Activated CD4-positive, alpha-beta T cell treated with anti-CD3 and anti-CD28 coated beads, Interleukin-2, amount 50 U/mL, for 48 hours (primary cell): Measurements from ENCODE around the gene PC.

Source experiments
- DNase-seq, 2 experiments: peaks; one replicate each; pipeline ENCODE4 v3.0.0-alpha.2; 2020

PC gene

DNA sequence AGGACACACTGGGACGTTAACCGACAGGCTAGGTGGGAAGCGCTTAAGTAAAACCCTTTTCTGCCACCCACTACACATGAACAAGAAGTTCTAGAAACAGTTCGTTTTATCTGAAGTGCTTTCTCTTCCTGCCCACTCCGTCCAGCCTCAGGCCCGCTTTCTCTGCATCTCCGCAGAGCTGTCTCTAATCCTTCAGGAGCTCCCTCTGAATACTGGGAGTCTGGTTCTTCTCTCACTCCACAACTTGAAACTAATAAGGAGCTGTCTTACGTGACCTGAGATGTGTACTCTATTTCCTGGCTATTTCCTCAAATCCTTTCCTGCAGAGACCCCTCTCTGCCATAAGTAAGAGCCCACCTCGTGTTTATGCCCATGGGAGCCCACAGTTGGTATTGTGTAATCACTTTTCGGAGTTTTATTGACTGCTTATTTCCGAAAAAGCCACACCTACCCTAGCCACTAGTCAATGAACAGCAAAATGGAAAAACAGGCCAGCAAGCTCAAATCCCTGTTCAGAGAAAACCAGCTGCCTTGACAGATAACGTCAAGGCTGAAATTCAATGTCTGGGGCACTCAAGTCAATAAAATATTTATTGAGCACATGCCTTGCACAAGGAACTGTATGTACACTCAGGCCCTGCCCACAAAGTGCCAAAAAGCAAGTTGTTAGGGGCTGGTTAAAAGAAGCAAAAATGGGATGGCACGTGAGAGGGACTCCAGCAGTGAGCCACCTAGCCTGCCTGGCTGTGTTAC is 4.9 kb downstream of the PC start:
- DNase-seq, result no peak

DNA sequence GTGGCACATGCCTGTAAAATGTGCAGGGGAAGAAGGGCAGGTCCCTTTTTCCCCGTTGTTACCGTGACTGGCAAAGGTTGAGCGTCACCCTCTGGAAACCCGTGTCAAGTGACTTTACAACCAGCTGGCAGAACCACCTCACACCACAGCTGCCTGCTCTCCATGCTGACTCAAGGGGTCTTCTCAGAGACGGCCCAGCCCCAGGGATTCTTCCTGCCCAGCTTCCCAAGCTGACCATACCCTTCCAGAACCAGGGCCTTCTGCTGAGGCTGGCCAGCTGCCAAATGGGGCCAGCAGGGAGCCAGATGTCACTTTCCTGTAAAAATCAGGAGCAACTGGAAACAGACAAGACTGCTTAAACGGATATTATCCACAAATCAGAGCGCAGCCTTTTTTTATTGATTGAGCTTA is 6.3 kb downstream of the PC start:
- no peak for DNase-seq

DNA sequence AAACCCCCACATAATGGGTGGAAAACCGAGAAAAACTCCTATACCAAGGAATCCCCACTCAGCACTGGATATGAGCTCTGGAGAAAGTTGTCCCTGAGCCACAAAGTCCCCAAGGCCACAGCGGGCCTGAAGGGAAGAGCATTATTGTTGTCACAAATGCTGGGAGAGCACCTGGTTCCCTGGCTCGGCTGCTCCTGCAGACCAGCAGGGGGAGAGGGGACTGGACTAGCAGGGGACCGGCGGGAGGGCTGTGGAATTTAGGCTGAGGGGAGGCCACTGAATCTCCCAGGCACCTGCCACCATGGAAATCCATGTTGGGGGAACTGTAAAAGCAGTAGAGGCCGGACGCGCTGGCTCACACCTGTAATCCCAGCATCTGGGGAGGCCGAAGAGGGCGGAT is 7.0 kb downstream of the PC start:
- DNase-seq, result no peak

DNA sequence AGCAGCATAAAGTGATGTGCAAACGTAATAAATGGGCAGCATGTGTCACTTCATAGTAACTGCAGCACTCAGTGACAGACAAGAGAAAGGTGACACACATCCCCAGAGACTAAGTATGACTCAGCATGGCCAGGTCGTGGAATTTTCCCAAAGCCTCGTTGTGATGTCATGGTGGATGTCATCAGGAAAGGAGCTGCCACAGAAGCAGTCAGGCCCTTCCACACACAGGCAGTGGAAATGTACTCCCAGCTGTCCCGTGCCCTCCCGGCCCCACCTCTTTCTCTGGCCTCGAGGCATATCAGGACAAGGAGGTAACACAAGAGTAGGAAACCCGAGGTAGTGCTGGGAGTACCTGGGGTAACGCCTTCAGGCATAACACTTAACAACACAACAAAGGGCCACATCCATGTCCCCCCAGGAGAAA is 8.1 kb downstream of the PC start:
- peak; percentile 34 to 55 for DNase-seq

DNA sequence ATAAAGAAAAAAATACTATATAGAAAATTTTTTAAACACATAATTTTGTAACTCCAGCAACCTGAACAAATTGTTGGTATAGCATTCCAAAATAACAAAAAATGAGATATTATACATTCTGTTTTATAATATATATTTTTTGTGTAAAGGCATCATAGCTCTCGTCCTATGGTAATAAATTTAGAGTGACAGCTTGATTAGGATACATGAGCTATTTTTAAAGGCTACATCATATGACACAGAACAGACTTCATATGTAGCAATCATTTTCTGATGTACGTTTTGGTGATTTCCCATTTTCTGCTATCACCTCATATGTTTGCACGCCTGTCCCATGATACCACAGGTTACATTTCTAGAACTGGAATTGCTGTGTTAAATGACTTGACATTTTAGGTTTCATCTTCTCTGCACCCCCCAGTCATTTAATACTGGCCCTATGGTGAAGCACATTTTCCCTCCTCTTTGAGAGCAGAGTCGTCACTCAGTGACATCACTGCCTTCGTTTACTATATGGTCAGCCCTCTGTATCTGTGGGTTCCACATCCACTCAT is 19.5 kb downstream of the PC start:
- DNase-seq, result no peak

DNA sequence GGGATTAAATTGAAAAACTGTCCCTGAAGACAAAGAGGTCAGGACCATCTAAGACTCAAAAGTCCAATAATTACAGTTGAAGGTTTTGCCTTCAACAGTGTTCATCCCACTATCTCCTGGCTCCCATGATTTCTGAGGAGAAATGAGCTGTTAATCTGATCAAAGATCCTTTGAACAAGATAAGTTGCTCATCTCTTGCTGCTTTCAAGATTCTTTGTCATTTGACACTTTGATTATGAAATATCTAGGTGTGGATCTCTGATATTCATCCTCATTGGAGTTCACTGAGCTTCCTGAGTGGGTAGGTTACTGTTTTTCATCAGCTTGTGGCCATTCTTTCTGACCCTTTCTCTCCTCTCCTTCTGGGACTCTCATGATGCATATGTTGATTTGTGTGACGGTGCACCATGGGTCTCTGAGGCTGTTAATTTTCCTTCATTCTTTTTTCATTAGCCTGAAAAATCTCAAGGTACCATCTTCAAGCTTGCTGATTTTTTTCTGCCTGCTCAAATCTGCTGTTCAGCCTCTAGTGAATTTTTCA is 20.9 kb downstream of the PC start:
- no peak for DNase-seq

DNA sequence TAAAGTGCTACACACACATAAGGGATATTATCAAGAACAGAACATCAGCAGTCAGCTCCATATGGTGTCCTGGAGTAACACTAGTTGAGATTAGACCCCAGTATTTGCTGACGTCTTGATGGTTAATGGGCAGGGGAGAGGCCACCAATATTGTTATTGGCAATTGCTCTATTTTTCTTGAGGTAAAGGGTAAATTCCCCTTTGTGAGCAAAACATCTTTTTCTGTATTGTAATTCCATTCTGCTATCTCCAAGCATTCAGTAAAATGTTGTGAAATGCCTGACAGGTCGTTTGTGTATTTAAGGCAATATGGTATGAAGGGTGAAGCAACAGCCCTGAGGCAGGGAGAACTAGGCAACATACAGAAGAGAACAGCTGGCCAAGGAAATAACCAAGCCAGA is 21.9 kb downstream of the PC start:
- DNase-seq, result no peak

DNA sequence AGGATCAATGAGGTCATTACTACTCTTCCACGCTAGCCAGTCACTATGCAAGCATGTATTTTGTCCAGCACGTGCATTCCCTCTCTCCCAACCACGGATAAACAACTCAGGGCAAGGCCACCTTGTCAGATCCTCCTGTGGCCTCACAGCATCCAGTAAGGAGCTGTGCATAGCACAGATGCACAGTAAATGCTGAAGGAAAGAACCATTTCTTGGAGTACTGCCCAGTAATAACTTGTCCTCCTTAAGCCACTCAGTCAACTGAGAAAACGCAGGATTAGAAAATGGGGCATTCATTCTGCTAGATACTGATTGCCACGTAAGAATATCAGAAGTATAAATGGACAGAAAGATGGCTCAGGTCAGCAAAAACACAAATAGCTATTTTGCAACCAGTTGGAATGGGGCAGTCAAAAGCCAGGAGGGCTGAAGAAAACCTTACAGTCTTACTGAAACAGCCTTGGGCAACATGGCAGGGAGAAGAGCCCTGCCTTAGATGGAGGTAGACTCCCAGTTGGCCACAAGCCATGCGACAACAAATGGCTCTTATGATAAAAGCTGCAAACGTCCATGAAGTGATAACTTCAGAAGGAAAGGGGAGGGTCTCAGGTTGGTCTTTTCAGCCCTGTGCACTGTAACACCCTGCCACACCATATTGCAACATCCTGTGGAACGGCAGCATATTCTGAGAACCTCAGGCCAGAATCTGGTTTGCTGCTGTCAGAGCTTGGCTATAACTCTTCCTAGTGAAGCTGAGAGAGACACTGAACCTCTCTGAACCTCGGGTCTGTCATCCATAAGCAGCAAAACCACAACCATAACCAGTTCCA is 23.0 kb downstream of the PC start:
- DNase-seq, result no peak

DNA sequence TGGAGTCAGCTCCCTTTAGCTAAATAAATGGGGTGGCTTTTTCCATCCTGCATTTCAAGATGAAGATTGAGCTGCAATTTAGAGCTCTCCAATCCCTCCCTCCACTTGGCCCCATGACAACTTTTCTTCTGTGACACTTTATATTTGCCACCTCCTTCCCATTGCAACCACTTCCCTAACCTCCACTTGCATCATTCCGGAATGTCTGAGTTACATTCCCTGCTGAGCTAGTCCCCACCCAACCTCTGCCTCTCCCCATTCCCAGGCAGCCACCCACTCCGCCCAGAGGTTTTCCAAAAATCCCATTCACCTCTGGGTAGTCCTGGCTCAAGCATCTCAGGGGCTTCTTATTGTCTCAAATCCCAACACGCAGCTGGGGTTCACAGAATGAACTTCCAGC is 24.7 kb downstream of the PC start:
- DNase-seq, result no peak

DNA sequence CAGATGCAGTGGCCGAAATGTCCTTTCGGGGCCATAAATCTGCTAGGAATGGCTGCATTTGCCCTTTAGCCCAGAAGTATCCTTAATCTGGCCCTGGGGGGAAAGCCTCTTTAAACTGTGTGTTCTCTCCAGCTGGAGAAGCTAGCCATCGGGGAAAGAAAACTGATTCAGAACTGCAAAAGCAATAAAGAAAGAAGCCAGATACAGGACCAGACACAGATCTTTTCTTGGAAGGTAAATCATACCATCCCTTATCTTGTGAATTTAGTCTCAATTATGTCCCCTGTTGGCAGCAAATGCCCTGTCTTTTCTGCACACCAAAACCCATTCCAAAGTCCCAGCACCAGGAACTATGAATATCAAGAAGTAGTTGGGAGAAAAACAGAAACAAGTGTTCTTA is 25.6 kb downstream of the PC start:
- no peak for DNase-seq

DNA sequence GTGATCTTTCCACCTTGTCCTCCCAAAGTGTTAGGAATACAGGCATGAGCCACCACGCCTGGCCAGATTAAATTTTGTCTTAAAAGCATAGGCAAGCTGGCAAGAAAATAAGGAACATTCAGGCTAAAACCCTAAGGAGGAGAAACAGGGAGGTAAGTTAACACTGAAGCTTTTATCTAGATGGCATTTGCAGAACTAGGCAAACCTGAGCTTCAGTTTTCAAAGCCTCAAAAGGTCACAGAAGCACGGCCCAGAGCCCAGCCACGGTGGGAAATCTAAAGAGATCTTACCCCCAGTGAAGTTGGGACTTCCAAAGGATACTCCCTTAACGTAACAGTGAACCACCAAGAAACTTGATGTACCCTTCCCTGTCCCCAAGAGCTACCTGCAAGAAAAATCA is 28.4 kb downstream of the PC start:
- no peak for DNase-seq

DNA sequence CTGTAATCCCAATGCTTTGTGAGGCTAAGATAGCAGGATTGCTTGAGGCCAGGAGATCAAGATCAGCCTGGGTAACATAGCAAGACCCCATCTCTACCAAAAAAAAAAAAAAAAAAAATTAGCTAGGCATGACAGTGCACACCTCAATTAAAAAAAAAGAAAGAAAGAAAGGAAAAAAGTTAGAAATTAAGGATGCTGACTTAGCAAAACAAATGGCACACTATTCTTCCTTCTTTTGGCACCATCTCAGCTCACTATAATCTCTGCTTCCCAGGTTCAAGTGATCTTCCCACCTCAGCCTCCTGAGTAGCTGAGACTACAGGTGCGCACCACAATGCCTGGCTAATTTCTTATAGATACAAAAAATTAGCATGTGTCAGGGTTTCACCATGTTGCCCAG is 33.9 kb downstream of the PC start:
- no peak for DNase-seq

DNA sequence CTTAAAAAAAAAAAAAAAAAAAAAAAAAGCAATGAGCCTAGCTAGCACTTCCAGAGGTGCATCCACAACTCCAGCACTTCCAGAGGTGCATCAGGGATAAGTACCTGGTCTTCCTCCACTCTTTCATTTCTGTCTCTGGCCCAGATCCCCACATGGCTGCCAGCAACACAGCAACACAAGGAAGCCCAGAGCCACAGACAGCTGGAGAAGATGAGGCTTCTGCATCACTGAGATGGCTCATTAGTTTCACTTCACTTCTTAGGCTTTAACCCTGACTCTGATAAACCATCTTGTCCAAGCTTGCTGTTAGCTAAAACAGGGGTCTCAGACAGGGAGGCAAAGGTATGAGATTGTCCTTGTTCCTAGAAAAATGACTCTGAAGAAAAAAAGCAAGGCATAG is 35.6 kb downstream of the PC start:
- no peak for DNase-seq

DNA sequence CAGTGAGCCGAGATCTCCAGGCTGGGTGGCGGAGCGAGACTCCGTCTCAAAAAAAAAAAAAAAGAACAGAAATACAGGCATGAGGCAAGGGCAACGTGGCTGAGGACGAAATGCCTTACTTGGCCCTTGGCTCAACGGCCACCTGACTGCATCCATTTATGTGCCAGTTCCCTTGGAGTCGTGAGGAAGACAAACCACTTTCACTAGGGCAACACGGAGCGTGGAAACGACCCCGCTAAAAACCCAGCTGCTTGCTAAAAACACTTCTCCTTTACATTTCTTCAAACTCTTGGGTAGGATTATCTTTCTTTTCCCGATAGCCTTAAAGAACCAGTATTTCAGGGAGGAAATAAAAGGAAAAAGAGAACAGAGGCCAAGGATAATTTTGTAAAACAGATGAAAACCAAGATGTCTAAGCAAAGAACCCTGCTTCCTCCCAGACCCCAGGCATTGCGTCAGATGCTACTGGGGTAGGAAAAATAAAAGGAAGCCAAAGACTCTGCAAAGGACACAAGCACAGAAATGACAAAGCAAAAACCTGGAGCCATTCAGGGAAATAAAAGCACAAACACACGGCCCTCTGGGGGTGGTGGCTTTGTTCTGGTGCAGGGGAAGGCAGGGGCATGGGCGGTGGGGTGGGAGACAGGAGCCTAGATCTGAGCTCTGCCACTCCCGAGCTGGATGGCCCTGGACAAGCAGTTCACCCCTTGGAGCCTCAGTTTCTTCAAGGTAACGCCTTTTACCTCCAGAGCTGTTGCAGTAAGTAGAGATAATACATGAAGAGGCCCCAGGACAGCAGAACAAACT is 37.0 kb downstream of the PC start:
- no peak for DNase-seq

DNA sequence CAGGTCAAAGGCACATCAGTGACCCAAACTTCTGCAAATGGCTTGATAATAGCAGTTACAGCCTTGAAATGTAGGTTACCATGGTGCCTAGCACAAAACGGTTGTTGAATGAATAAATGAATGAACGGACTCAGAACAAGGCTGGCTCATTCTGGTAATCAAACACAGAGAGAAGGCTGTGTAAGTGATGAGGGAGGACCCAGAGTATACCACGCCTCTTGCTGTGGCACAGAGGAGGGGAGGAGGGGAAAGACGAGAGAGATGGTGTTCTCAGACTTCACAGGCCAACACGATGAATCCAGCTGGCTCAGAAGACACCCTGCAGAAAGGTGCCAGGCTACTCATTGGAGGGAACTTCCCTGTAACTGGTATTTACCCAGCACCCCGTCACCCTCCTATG is 38.3 kb downstream of the PC start:
- DNase-seq, result no peak

DNA sequence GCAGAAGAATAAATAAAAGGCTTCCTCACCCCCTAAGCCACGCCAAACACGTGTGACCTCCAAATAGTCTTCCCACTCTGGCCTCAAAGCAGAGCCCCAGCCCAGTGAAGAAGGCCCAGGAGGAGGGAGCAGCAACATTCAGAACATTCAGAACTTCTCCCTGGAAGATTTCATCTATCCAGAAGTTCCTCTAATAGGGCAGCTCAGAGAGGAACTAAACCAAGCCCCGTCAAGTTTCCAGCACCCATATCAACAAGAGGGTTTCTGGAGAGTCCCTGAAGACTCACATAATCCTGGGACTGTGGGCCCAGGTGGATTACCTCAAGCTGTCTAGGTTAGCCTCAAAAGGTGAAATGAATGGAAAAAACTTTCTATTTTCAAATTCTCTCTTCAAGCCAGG is 39.4 kb downstream of the PC start:
- no peak for DNase-seq

DNA sequence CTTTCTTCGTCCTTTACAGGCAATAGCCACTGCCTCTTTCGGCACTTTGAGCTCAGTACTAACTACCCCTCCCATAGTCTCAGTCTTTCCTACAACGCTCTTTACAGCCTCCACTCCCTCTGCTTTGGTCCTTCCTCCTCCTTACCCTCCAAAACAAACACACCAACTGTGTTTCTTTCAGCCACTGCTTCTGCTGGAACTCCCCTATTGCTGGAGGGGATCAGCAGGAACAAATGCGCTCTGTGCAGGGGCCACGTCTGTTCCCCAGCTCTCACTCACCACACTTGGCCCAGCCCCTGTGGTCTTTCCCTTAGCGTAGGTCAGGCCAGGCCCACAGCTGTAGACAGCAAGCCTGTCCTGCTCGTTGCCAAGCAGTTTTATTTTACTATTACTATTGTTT is 42.3 kb downstream of the PC start:
- DNase-seq, result no peak

DNA sequence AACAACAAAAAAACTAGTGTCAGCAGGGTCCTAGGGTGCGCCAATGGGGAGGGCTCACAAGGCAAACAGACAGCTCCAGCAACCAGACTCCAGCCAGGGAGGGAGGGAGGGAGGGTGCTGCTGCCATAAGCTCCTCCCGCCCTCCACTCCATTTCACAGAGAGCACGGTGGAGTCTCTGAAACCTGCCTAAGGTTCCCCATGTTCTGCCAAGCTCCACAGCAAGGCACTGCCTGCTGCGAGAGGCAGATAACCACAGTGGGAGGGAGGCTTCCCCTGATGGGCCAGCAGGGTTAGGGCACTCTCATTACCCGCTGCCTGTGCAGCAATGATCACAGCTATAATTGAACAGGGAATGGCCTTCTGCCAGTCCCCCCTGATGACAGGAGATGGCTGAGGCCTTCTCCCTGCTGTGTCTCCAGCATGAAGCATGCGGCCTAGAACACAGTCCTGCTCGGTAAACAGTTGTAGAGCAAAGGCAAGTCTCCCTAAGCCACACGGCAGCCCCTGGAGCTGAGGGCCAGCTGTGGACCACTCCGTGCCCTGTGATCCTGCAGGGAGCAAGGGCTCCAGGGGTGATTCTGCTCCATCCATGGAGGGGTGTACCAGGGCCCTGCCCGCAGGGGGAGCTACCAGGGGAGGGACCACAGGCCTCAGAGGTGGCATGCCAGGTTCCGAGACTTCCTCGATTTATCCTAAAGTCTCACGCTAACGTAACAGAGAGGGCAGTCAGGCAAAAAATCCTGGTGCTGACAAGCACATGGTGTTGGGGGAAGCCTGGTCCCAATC is 42.9 kb downstream of the PC start:
- no peak for DNase-seq

DNA sequence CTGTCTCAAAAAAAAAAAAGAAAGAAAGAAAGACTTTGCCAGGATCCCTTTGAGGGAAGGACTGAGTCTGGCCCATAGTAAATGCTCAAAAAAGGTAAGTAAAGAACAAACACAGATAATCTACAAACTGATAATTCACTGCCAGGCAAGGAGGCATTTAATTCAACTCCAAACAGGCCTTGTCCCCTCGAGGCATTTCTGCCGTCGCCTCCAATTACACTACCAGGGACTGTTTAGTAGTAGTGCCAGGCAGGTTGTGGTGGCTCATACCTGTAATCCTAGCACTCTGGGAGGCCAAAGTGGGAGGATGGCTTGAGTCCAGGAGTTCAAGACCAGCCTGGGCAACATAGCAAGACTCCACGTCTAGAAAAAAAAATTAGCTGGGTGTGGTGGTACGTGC is 43.7 kb downstream of the PC start:
- DNase-seq, result no peak

DNA sequence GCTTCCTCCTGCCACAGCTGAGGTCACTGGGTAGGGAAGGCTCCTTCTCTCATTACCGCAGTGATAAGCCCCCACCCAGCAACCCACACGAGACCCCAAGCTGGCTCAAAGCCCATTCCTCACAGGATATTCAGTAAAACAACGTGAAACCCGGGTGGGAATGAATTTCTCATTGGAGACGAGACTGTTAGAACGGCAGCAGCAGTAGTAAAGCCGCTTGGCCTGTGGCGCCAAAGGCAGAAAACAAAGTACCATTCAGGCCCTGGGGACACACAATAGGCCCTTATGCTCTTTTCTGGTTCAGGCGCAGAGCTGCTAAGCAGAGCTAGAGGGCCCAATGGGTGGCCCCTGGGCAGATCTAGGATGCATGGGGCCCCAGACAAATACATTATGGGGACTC is 45.3 kb downstream of the PC start:
- DNase-seq, result no peak

DNA sequence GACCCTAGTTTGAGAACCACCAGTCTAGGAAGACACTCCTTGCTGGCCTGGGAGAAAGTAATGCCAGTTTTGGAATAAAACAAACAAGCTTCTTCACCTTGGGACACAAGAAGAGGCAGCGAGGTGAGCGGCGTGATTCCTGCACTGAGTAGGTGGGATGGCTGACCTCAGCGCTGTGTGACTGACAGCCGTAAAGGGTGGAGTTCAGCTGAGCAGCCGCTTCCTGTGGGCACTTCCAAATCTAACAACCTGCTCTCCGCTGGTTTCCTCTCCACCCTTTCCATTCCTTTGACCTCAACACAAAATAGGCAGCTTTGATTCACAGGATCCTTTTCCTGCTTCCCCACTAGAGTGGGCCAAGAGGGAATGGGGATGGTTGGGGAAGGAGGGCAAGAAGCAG is 45.8 kb downstream of the PC start:
- no peak for DNase-seq

DNA sequence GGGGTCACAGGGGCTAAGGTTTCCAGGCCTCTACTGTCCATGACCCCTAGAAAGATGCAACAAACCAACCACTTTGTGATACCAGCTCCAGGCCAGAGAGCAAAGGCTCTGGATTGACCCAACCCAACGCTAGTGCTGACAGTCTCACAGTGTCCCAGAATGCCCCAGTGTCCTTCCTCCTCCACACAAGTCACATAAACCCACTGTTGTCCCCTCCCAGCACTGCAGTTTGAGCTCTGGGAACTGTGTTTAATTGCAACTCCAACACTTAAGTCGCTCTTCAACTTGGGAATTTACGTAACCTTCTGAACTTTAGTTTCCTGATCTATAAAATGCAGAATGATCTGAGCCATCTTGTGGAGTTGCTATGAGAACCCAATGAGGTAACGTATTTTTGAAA is 47.5 kb downstream of the PC start:
- DNase-seq, result no peak
